HEK293 (cell line): ENCODE results near the gene MAP3K12.

ENCODE experiments used
- CTCF ChIP-seq: fragments of 450-650 bp; formaldehyde crosslinking; IDR thresholded peaks from 2 replicates; pipeline ENCODE4 v1.5.1; 2016; ENCODE audit warnings: missing biosample characterization, missing genetic modification characterization
- HIC1 ChIP-seq: fragments of 450-650 bp; formaldehyde crosslinking; IDR thresholded peaks from 2 replicates; pipeline ENCODE4 v1.5.1; 2016; ENCODE audit warnings: missing biosample characterization, missing genetic modification characterization
- PRDM1 ChIP-seq: fragments of 450-650 bp; formaldehyde crosslinking; IDR thresholded peaks from 2 replicates; pipeline ENCODE4; 2016; ENCODE audit warnings: missing biosample characterization, missing genetic modification characterization
- REST ChIP-seq: fragments of 450-650 bp; formaldehyde crosslinking; IDR thresholded peaks from 2 replicates; pipeline ENCODE4 v1.5.1; 2016; ENCODE audit warnings: missing biosample characterization, missing genetic modification characterization
- ZBTB8A ChIP-seq: fragments of 450-650 bp; formaldehyde crosslinking; IDR thresholded peaks from 2 replicates; pipeline ENCODE4 v1.5.1; 2016; ENCODE audit warnings: missing biosample characterization, missing genetic modification characterization
- ZSCAN5A ChIP-seq: fragments of 450-650 bp; formaldehyde crosslinking; IDR thresholded peaks from 2 replicates; pipeline ENCODE4 v1.5.1; 2016; ENCODE audit warnings: missing biosample characterization, missing genetic modification characterization

GRCh38 chr12:53461059-53461458 is 38.2 kb downstream of the MAP3K12 start:
- no peak for TF ChIP-seq CTCF (tag by site-specific recombination)
- TF ChIP-seq ZSCAN5A (tag by site-specific recombination): no peak
- no peak for TF ChIP-seq PRDM1 (tag by site-specific recombination)
- no peak for TF ChIP-seq ZBTB8A (tag by site-specific recombination)
- TF ChIP-seq REST (tag by site-specific recombination): no peak
- TF ChIP-seq HIC1 (tag by site-specific recombination): no peak
